ENCODE measurements around the gene MRPL2. TPM values are rescaled to one million over a fixed set of nuclear protein-coding genes. Genes with fewer than 3 reads are reported as not detected.
A peak's percentile ranks its signal among the peaks of the same experiment; 100 is the strongest.

MRPL2 gene
- polyA plus RNA-seq, 1 donor (not counting 4 experiments of a cell fraction or from before 2014, with no cell fraction given), result 27.4 TPM

- TF ChIP-seq, protein P1, sequence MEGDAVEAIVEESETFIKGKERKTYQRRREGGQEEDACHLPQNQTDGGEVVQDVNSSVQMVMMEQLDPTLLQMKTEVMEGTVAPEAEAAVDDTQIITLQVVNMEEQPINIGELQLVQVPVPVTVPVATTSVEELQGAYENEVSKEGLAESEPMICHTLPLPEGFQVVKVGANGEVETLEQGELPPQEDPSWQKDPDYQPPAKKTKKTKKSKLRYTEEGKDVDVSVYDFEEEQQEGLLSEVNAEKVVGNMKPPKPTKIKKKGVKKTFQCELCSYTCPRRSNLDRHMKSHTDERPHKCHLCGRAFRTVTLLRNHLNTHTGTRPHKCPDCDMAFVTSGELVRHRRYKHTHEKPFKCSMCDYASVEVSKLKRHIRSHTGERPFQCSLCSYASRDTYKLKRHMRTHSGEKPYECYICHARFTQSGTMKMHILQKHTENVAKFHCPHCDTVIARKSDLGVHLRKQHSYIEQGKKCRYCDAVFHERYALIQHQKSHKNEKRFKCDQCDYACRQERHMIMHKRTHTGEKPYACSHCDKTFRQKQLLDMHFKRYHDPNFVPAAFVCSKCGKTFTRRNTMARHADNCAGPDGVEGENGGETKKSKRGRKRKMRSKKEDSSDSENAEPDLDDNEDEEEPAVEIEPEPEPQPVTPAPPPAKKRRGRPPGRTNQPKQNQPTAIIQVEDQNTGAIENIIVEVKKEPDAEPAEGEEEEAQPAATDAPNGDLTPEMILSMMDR (optimal IDR thresholded peaks at IDR 0.05 in 1 of 3, IDR thresholded peaks at IDR 0.05 in 1 of 3, conservative IDR thresholded peaks at IDR 0.05 in 1 of 3; ENCODE audit: extremely low read depth in 1 of 3, insufficient read depth in 2 of 3, low read length in 3 of 3), result no peak
- no peak for DNase-seq (ENCODE audit: low read depth, low spot score)
- Histone ChIP-seq H2AFZ (ENCODE audit: control insufficient read depth, low read length) (peak within 1 kb of the TSS; percentile 96), H3K9me3 (ENCODE audit: control insufficient read depth, low read depth, low read length) (no peaks in the 10 kb centered on the region), H4K20me1 (ENCODE audit: control insufficient read depth, extremely low read depth, insufficient read depth, low read length) (no peaks in the 10 kb centered on the region), H3K27ac (ENCODE audit: control insufficient read depth, insufficient read depth, low read length) (peak within 1 kb of the TSS; percentile 80), H3K27me3 (ENCODE audit: control insufficient read depth, extremely low read depth, insufficient read depth, low read length) (no peaks in the 10 kb centered on the region), H3K4me1 (ENCODE audit: control insufficient read depth, extremely low read depth, insufficient read depth, low read length) (peaks cover 8% of the 10 kb centered on the region), H3K4me3 (ENCODE audit: control insufficient read depth in 2 of 3, extremely low read depth in 1 of 3, insufficient read depth in 2 of 3, low read depth in 1 of 3, low read length in 3 of 3) (peak within 1 kb of the TSS; percentile 83 to 99 (median 97)), H3K9me1 (ENCODE audit: control insufficient read depth, extremely low read depth, insufficient read depth, low read length) (no peaks in the 10 kb centered on the region), H3K4me2 (ENCODE audit: control insufficient read depth, extremely low read depth, insufficient read depth, low read depth, low read length) (peak within 1 kb of the TSS; percentile 90), H3K9ac (ENCODE audit: control insufficient read depth, extremely low read depth, insufficient read depth, low read length) (peak within 1 kb of the TSS; percentile 93), H3K36me3 (ENCODE audit: control insufficient read depth in 2 of 2, extremely low read depth in 1 of 2, insufficient read depth in 2 of 2, low read length in 2 of 2) (peaks cover 24 to 26% of the 10 kb centered on the region in 2 experiments), H3K79me2 (ENCODE audit: control insufficient read depth, insufficient read depth, low read length) (peaks cover 48% of the 10 kb centered on the region)
- dilution Hi-C loops (cut with MboI; ENCODE audit: extremely low pct_ligation_motif_present, low sequenced_read_pairs), result no loop called here
- no peak for FAIRE-seq
Observed at GRCh38 chr6:43021270-43022047, 37.8 kb downstream of the MRPL2 start, which contains the start of gene RRP36. Gene RRP36 (plus strand): TSS chr6:43021623. CDS start chr6:43021655, 32 bp downstream.

DNA sequence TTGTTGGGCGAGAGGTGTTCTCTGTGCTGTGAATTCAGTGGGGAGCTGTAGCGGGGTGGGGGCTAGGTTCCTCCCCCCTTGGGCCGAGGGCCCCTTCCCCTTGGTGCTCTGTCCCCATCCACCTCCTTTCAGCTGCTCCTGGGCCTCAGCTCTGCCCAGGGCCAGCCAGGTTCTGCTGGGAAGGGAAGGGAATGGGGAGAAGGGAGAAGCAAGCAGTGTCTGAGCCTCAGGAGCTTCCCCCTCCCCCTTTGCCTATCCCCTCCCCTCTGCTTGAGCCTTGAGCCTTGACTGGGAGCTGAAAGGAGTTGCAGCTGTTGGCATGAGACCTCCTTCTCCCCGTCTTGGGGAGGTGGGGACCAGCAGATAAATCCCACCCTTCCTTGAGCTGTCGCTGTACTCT lies 38.4 kb downstream of the MRPL2 start:
- TF ChIP-seq, protein P1 (optimal IDR thresholded peaks at IDR 0.05 in 1 of 3, IDR thresholded peaks at IDR 0.05 in 1 of 3, conservative IDR thresholded peaks at IDR 0.05 in 1 of 3; ENCODE audit: extremely low read depth in 1 of 3, insufficient read depth in 2 of 3, low read length in 3 of 3), result no peak
- no peak for TF ChIP-seq EZH2 (IDR thresholded peaks at IDR 0.05; ENCODE audit: low read length)
- Histone ChIP-seq H2AFZ (ENCODE audit: control insufficient read depth, low read length) (peak overlapping the region; percentile 96), H3K9me1 (ENCODE audit: control insufficient read depth, extremely low read depth, insufficient read depth, low read length) (no peaks in the 10 kb centered on the region), H3K9me3 (ENCODE audit: control insufficient read depth, low read depth, low read length) (no peaks in the 10 kb centered on the region), H3K4me3 (ENCODE audit: control insufficient read depth in 2 of 3, extremely low read depth in 1 of 3, insufficient read depth in 2 of 3, low read depth in 1 of 3, low read length in 3 of 3) (peak overlapping the region in 2 of 3 experiments; percentile 97 to 99), H3K27me3 (ENCODE audit: control insufficient read depth, extremely low read depth, insufficient read depth, low read length) (no peaks in the 10 kb centered on the region), H4K20me1 (ENCODE audit: control insufficient read depth, extremely low read depth, insufficient read depth, low read length) (no peaks in the 10 kb centered on the region), H3K79me2 (ENCODE audit: control insufficient read depth, insufficient read depth, low read length) (peaks cover 51% of the 10 kb centered on the region), H3K9ac (ENCODE audit: control insufficient read depth, extremely low read depth, insufficient read depth, low read length) (peak overlapping the region; percentile 93), H3K36me3 (ENCODE audit: control insufficient read depth in 2 of 2, extremely low read depth in 1 of 2, insufficient read depth in 2 of 2, low read length in 2 of 2) (peaks cover 20 to 21% of the 10 kb centered on the region in 2 experiments), H3K4me1 (ENCODE audit: control insufficient read depth, extremely low read depth, insufficient read depth, low read length) (peaks cover 8% of the 10 kb centered on the region), H3K27ac (ENCODE audit: control insufficient read depth, insufficient read depth, low read length) (peak overlapping the region; percentile 80), H3K4me2 (ENCODE audit: control insufficient read depth, extremely low read depth, insufficient read depth, low read depth, low read length) (peak overlapping the region; percentile 90)
- no peak for FAIRE-seq
- dilution Hi-C loops (cut with MboI; ENCODE audit: extremely low pct_ligation_motif_present, low sequenced_read_pairs), result no loop called here
- no peak for DNase-seq (ENCODE audit: low read depth, low spot score)
